GM19240 (cell line): ENCODE data around the gene TUBAL3.
A peak's percentile ranks its signal among the peaks of the same experiment; 100 is the strongest.

Source experiments
- DNase-seq: peaks from one replicate; pipeline ENCODE4 v3.0.0; 2011; ENCODE audit warnings: low spot score; ENCODE audit not compliant: insufficient read length

Gene TUBAL3

DNA sequence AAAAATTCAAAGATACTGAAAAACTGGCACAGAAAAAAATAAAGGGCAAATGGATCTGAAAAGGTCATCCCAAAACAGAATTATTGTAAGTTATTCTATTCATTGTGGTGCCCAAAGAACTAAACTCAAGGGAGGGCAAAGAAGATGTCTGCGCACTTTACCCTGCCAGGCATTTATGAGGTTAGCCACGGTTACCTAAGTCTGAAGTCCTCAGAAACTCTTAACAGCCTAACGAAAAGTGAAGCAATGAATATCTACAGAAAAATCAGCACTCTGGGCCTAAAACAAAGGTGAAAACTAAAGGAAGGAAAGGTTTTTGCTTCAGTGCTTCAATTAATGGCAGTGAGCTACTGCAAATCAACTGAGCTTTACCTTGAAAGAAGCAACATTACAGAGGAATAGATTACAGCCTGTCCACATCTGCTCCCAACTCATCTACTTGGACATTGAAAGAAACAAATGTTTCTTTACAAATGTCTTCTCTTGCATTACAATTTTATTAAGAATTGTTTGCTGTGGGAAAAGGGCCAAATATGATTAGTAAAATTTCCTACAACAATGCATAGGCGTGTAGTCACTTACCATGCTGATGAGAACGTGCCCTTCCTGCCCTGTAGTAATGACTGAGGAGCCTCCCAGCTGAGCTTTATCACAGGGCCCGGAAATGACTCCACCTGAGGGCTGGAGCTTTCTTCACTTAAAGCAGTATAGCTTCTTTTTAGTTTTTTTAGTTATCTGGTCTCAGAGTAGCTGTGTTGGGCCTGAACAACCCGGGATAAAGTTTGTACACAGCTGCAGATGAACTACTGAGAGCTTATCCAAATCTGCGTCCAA, at the start of gene TUBAL3:
Gene TUBAL3 (minus strand): TSS at position 621 of the 834 bp plus-strand sequence. CDS start 36 bp downstream, at position 585.
- no peak for DNase-seq

DNA sequence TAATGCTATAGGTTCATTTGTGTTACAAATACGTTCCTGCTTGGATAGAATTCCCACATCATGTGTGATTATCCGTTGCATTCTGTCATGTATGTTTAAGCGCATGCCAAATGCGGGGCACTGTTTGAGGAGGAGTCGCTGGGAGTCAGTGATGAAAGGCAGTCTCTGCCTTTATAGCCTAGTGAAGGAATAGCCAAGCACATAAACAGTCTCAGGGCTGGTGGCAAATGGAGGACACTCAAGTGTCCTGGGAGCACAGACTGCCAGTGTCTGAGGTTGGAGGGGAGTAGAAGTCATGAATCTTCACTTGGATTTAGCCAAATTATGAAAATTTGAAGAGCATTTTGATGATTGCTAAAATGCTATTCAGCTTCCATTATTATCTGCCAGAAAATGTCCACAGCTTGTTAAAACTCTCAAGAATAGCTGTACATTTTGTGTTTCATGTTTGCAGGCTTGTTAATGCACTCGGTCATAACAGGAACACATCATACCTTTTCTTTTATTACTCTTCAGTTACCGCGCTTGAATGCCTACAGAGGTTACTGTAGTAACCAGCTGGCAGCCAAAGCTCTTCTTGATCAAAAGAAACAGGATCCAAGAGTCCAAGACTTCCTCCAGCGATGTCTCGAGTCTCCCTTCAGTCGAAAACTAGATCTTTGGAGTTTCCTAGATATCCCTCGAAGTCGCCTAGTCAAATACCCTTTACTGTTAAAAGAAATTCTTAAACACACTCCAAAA, 49.3 kb upstream of the TUBAL3 start:
- DNase-seq, result no peak

DNA sequence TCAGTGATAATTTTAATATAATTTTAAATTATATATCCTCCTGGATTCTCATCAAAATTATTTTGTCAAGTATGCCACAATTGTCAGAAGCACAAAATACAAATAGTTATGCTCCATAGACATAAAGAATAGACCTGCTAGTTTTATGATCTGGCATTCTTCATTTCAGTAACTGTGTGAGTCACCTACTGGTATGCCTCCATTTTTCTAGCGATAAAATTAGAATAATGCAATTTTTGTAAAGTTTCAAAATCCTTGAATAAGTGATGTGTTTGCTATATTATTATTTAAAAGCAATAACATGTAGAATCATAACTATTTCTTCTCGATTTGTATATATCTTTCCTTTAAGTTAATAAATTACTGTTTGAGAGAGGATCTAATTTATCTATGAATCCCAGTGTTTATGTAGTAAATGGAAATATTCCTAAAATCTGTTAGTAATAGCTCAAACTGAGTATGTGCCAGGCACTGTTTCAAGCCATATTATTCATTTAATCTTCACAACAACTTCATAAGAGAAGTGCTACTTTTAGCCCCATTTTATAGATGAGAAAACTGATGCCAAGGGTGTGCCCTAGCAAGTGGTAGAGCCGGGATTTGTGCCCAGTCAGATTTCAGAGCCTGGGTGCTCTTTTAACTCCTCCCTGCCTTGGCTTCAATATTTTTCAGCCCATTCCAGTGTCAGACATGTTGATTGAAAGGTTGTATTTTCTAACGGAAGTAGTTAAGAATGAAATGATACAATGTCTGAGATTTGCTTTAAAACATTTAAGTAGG, 46.2 kb upstream of the TUBAL3 start:
- no peak for DNase-seq

DNA sequence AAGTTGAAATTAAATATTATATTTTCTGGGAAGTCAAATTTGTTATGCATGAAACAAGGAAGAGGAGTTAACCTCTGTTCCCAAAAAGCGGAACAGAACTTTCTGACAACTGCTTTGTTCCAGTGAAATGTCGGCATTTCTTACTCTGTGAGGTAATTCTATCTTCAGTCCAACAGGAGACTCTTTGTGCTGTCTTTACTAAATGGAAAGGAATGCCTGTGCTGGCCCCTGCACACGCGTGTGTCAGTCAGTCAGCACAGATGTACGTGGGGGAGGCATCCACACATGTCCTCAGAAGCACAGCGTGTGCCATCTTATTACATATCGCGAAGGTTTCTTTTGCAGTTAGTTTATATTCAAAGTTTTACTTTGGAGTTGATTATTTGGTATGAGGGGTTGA, 45.2 kb upstream of the TUBAL3 start:
- no peak for DNase-seq

DNA sequence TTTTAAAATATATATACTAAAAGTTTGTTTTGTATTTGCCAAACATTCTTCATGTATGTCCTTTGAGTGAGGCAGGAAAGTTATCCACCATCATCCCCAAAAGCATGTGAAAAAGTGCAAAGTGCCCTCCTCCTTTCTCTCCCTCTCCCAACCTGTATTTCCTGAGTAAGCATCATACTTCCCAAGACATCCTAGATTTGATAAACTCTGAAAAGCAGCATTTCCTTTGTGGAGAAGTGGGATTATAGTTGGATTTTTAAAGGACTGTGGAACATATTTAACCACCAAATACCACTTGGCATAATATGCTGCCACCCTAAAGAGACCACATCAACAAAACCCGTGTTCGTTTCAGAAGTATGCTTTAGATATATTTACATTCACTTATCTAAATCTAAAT, 44.6 kb upstream of the TUBAL3 start:
- no peak for DNase-seq

DNA sequence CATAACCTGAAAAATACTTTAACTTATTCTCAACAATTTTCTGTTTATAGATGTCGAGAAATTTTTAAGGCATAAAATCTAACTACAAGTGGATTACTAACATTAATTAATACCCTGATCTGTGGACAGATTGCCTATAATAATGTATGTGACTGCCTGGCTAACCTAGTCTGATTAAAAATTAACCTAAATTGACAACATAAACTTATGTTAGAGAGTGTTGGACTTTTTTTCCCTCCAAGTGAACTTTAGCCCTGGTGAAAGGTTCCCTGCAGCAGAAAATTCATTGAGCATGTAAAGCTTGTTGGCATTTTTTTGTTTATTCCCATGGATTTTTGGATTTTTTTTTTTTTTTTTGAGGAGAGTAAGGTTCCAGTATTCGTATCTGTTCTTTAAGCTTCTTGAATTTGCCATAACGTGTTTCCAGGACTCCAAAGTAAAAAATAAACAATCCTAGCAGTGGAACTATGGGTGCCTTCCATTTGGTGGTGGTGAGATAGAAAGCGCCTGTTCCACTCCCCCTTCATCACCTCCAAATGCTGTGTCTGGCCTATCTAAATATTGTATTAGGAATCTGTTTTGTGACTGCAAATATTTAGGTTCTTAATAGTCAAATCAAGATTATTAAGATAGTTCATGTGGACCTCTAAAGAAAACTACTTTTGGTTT, 43.8 kb upstream of the TUBAL3 start:
- DNase-seq, result no peak

DNA sequence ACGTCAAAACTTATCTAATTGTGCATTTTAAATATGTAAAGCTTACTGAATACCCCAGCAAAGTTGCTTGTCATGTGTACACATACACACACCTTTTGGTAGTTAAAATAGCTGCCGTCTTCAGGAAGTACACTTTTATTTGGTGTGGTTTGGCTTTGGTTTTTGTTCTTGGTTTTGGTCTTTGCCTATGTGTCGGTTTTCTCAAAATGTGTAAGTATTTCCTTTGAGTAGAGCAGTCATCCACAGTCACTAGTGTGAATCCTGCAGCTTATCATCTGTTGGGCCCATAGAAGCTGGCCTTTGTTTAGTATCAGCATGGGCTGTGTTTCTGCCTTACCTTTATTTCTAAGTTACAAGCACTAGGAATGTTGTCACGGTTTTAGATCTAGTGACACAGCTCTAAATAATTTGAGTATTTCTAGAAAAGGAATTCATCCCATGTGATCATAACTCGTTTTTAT, 43.0 kb upstream of the TUBAL3 start:
- no peak for DNase-seq

DNA sequence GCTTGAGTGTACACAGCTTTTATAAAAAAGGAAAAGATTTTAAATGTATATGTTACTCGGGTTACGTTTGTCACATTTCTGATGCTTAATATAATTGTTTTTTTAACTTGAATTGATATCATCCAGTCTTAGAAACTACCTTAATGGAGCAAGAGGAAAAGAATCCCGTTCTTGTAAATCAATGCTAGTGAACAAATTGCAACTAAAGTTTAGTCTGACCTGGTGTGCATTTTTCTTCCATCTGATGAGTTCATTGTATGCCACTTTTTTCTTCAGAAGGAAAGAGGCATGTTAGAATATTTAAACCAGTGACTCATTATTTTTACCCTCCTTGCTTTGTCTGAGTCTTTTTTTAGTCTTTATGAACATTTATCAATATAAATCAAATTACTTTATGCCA, 42.4 kb upstream of the TUBAL3 start:
- no peak for DNase-seq

DNA sequence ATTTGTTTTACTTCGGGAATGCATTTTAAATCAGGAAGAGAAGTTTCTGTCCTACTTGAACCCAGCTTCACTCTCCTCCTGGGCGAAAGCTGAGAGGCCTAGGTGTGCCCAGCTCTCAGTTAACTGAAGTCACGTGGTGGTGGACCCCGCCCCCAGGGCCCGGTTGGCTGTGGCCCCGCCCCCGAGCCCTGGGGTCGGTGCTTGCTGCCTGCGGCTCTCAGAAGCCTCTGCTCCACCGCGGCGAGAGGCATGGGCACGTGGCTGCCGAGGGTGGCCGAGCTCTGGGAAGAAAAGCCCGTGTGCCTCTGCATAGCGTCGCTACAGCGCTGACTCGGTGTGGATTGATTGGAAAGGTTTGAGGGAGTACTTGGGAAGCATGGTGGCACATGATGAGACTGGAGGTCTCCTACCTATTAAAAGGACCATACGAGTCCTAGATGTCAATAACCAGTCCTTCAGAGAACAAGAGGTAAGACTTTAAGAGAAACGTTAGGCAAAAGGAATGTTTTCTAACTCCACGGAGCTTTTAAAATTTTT, 41.8 kb upstream of the TUBAL3 start:
- peak; percentile 16 for DNase-seq

DNA sequence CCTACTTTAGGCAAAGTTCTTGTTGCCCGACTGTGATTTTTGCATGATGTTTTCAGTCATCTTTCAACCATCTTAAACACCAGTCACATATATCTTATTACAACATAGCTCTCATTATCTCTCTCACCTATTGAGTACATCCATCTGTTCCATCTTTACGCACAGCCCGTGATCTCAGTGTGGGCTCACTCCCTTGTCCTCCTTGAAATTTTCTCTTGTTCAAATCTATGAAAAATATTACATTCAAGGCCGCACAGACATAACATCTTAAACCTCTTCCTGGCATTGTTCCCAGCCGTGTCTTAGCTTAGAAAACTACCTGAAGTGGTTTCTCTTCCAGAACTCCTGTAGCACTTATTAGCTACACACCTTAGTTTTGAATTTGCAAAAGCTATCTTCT, 40.4 kb upstream of the TUBAL3 start:
- DNase-seq, result no peak

DNA sequence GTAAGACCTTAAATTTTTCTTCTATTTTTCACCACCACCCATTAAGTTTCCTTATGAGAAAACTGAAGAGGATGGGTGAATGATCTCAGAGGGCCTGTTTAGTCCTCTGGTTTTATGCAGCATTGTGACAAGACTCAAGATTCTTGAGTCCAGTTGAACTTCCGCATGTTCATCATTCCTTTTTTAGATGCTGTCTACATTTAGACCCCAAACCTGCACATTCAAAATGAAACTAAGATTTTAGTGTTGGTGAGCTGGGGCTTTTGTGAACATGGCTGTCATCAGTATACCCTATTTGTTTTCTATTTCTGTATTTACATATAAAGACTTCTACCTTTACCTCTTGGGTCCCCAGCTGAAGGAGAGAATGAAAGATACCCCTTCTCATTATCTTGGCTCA, 38.8 kb upstream of the TUBAL3 start:
- DNase-seq, result peak; percentile 30

DNA sequence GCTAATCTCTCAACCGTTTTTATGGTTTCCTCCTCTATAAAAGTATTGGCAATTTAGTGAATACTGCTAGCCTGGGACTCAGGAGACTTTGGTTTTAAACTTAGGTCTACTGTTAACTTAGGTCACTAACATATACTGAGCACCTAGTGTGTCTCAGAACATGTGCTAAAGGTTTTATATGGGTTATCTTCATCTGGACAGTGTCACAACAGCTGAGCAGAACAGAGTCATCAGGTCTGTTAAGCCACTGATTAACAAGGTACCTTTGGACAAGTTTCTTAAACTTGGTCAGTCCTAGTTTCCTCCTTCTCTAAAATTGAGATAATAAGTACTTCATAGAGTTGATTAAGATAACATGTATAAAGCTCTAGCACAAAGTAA, 38.4 kb upstream of the TUBAL3 start:
- no peak for DNase-seq

DNA sequence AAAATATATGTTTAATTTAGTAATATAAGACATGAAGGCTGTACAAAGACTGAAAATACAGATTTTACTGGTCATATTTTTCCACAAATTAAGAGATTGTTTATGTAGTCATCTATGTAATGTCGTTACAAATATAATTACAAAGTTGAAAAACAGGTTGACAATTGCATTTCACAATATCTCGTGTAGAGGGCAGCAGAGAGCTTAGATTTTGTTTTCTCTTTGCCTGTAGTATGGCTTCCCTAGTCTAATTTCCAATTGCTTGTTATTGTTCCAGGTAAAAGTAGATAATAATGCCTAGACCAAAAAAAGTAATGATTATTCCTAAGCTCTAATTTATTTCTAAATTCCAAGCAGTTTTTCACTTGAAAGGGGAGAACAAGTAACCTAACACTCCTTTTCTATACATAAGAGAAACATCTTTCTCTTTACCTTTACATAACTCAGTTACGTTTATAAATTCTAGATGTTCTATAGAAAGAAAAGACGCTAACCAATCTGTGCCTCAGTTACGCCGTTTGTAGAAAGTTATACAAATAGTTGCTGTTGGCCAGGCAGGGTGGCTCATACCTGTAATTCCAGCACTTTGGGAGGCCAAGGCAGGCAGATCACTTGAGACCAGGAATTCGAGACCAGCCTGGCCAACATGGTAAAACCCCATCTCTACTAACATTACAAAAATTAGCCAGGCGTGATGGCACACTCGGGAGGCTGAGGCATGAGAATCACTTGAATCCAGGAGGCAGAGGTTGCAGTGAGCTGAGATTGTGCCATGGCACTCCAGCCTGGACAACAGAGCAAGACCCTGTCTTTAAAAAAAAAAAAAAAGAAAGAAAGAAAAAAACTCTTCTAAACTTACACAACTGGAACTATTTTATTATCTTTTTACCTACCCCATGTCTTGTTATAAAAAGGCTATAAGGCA, 37.7 kb upstream of the TUBAL3 start:
- no peak for DNase-seq

DNA sequence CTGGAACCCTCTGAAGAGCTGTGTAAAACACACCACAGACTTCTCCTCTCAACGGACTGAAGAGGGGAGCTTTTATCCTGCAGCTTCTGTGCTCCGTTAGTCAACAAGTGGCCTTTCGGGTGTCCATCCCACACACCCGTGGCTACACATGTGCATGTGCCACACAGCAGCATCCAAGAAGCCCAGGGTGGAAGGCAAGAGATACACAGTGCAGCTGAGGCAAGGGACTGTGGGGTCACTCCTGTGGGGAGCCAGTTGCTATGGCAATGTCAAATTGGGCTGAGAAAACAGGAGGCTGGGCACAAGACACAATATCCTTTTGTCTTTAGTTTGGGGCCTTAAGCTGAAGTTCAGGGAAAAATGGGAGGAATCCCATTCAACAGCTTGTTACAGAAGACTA, 36.5 kb upstream of the TUBAL3 start:
- DNase-seq, result no peak

DNA sequence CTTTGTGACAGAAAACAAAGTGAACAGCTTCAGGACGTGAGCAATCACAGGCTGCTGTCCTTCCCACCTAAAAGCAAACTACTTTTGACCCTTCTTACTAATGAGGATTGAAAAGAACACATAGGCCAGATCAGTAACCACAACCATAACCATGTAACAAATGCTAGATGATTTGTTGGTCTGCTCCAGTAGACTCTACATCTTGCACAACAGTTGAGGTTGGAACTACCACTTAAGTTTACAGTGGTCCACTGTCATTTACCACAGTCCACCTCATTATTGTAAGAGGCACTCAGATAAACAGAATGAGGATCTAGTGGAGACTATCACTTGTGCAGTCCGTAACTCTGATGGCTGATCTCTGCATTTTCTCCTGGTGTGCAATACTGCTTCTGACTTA, 35.6 kb upstream of the TUBAL3 start:
- no peak for DNase-seq

DNA sequence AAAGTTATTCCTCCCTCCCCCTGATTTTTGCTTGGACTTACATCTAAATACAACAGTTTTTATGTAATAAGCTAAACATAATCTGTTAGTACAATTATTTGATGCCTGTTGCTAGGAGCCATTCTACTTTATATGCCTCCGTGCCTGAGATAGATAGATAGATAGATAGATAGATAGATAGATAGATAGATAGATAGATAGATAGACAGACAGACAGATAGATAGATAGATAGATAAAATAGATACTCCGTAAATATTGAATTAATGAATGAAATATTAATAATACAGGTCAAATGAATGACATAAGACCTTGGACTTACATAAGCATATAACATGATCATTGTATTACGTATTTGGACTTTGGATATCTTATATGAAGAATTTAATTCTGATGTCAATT, 30.7 kb upstream of the TUBAL3 start:
- DNase-seq, result no peak

DNA sequence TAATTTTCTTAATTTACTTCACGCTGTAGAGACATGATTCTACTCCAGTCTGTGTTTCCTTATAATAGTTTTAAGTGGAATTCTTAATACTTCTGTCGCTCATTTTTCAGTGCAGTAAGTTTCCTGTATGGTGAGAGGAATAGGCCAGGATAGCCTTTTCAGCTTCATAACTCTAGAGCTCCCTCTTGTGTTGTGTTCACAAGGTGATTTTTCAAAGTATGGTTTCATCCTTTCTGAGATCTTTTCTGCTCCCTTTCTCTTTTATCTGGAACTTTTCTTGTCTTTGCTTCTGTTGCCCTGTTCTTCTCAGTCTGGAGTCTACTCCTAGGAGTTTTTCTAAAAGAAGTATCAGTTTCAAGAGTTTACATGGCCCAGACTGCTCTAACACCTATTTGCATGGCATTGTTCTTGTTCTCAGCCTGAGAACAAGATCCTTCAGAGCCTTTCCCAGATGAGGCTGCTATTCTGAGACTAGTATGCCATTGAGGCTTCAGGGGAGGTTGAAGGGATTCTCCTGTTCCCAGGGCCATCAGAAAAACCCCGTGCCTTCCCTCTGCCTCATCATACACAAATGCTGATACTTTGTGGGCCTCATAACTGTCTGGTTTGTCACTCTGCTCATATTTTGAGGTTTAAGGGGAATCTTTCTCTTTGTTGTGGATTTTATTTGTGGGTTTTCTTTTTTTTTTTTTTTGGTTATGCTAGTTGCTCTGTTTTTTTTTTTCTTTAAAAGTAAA, 29.6 kb upstream of the TUBAL3 start:
- DNase-seq, result no peak

DNA sequence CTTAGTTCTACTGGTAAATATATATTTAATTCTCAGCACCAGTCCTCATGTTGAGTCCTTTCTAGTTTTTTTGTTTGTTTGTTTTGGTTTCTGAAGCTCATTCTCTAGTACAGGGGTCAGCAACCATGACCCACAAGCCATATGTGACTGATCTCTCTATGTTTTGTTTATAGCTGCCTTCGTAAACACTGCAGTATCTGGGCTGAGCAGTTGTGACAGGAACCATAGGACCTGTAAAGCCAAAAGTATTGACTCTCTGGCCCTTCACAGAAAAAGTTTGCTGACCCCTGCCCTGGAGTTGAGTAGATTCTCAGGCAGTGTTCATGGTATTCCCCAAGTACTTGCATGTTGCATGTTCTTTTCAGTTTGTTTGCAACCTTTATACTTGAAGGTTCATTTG, 28.6 kb upstream of the TUBAL3 start:
- no peak for DNase-seq

DNA sequence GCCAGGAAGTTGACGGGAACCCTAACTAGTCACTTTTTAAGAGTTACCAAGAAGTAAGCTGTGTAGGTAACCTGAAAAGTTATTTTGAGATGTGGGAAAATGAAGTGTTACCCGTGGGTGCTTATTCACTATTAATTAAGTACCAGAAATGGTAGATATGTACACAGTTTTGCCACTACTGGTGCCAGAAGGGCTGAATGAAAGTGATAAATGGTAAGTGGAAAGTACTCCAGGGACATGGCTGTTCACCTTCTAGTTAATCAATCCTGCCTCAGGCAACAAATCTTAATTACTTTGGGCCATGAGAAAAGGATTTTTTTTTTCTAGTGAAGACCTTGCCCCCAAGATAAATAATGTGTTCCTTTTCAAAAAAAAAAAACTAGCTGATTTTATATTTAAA, 23.5 kb upstream of the TUBAL3 start:
- no peak for DNase-seq
